Left forelimb (tissue), 1 donor: ENCODE measurements around the gene AFM.

Experiments
- DNase-seq: peaks from one replicate; pipeline ENCODE4 v3.0.0-alpha.2; 2018; ENCODE audit warnings: low spot score

The AFM gene

GRCh38 chr4:73450398-73451004 lies 31.0 kb upstream of the AFM start:
- no peak for DNase-seq

DNA sequence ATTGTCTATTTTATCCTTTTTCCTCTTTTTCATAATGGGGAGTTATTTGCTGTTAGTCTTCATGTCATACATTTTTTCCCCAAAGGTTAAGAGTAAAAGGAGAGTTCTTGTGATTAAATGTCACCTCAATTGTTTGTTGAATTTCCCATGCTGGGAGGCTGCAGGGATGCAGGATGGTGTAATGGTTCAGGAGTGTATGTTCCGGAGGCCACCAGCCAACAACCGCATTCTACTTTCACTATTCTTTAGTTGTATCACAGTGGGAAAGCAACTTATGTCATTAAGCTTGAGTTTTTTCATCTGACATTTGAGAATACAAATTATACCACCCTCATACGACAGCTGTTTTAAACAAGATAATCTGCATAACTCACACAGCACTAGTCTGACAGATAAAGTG lies 30.1 kb upstream of the AFM start:
- no peak for DNase-seq

DNA sequence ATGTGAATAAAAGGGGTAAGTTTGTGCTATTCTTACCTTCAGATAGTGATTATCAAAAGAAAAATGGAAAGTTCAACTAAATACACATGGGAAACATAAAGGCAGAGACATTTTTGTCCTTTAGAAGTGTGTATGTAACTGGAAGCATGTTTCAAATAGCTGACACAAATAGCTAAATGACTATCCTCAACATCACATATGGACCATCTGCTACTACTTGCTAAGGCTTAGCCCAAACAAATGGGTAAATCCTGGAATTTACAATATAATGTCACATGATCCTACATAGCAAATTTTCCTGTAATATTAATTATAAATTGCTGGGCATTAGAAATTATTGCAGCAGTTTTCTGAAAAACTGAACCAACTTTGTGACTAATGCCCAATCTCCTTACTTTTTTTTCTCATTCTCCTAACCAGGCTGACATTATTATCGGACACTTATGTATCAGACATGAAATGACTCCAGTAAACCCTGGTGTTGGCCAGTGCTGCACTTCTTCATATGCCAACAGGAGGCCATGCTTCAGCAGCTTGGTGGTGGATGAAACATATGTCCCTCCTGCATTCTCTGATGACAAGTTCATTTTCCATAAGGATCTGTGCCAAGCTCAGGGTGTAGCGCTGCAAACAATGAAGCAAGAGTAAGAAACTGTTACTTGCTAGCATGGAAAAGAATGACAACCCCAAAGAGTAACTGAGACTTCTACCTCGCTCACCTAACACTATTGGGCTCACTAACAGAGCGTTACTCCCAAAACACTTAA lies 29.4 kb upstream of the AFM start:
- no peak for DNase-seq

GRCh38 chr4:73452953-73453700 lies 28.4 kb upstream of the AFM start:
- no peak for DNase-seq

DNA sequence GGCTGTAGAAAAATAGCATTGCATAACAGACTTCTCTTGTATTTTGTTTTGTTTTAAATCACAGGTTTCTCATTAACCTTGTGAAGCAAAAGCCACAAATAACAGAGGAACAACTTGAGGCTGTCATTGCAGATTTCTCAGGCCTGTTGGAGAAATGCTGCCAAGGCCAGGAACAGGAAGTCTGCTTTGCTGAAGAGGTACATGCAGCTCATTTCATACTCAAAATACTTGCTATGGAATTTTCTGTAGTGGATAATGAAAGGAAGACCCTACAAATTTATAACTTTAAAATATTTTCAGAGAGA lies 27.9 kb upstream of the AFM start:
- no peak for DNase-seq

DNA sequence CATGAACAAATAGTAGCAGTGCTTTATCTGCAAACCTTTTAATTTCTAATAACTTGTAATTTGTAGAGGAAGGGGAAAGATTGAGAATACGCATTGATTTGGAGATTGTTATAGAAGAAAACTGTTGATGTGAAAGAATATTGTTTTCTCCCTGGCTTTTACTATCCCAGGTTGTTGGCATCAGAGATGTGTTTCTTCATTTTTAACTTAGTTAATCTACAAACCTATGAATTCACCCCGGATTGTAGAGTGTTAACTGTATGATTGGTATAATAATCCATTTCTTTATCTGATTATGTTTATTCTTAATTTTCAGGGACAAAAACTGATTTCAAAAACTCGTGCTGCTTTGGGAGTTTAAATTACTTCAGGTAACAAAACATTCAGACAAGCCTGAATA lies 26.6 kb upstream of the AFM start:
- DNase-seq = no peak

- DNase-seq = no peak
These were observed 25.1 kb upstream of the AFM start for GRCh38 chr4:73456177-73457022.

GRCh38 chr4:73458184-73459047 lies 23.1 kb upstream of the AFM start:
- no peak for DNase-seq

- no peak for DNase-seq
These were observed 22.5 kb upstream of the AFM start for GRCh38 chr4:73459048-73459421.

DNA sequence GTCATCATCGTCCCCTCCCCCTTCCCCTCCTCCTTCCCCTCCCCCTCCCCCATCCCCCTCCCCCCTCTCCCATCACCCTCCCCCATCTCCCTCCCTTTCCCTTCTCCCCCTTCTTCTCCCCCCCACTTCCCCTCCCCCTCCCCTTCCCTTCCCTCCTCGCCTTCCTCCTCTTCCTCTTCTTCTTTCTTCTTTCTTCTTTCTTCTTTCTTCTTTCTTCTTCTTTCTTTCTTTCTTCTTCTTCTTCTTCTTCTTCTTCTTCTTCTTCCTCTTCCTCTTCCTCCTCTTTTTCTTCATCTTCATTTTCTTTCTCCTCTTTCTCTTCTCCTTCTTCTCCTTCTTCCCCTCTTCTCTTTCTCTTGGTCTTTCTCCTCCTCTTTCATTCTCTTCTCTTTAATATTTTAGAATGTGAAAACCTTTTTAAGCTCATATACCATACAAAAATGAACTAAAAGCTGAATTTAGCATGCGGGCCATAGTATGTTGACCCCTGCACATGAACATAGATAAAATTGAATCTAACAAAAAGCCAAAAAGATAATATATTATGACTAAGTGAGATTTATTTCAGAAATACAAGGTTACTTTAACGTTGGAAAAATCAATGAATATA lies 20.5 kb upstream of the AFM start:
- DNase-seq = no peak

DNA sequence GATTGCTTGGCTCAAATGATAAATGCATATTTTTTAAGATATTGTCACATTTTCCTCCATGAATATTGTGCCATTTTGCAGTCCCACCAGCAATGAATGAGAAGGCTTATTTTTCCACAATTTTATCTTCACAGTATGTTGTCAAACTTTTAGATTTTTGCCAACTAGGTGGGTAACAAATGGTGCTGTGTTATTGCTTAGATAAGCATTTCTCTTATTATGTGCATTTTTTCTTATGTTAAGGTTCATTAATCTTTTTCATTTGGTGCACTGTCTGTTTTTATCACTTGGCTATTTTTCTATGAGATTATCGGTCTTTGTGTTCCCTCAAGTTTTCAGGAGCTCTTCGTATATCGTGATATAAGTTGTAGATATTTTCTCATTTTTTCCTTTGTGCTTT lies 13.4 kb upstream of the AFM start:
- no peak for DNase-seq

- DNase-seq = no peak
These were observed 10.8 kb upstream of the AFM start for GRCh38 chr4:73470728-73471127.

- no peak for DNase-seq
These were observed 4.4 kb upstream of the AFM start for GRCh38 chr4:73477176-73477575.

DNA sequence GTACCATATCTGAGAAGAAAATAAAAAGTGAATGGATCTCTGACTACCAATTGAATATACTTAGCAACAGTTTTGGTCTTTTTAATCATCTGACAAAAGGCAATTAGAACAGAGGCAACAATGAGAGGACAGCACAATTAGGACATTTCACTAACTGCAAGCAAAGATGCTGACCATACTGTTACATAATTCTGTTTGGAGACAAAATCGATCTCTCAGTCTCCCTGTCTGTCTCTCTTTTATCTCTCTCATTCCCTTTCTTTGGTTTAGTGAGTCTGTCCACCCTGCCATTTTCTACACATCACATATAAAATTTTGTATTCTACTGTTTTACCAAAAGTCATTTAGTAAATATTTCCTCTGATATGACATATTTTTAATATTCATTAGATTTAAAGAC lies 2.2 kb upstream of the AFM start:
- DNase-seq = no peak

GRCh38 chr4:73485085-73485484 lies 3.5 kb downstream of the AFM start:
- no peak for DNase-seq

- DNase-seq = no peak
These were observed 4.1 kb downstream of the AFM start for GRCh38 chr4:73485596-73485995.

DNA sequence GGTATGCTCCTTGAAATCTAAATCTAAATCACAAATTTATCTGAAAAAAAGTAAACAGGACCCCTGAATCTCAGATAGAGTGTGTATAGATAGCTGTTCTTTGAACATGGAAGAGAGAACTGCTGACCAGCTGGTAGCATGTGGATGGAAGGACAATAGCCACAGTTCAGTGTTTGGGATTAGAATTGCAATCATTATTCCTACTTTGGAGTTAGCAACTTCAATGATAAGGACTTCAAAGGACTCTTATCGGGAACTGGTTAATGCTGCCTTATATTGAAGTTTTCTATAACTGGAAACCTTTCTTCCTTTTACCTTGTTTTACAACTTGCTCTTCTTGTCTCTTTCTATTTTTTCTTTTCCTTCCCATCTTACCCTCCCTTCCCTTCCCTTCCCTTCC lies 5.0 kb downstream of the AFM start:
- DNase-seq = no peak

DNA sequence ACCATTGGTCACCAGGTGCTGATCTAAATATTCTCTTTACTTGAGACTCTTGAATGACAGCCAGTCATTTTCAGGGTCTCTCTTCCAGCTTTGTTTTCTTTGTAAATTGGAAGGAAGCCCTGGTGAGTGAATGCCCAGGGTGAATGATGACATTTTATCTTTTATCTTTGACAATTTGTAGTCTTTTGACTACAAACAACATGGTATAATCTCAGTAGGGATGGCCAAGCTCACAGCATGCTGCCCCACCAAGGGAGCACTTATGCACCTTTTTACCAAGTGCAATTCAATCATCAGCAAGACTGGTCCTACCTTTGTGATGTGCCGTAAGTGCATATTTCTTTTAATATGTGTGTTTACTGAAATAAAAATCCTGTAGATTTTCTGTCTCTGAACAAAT lies 5.7 kb downstream of the AFM start:
- DNase-seq = no peak

DNA sequence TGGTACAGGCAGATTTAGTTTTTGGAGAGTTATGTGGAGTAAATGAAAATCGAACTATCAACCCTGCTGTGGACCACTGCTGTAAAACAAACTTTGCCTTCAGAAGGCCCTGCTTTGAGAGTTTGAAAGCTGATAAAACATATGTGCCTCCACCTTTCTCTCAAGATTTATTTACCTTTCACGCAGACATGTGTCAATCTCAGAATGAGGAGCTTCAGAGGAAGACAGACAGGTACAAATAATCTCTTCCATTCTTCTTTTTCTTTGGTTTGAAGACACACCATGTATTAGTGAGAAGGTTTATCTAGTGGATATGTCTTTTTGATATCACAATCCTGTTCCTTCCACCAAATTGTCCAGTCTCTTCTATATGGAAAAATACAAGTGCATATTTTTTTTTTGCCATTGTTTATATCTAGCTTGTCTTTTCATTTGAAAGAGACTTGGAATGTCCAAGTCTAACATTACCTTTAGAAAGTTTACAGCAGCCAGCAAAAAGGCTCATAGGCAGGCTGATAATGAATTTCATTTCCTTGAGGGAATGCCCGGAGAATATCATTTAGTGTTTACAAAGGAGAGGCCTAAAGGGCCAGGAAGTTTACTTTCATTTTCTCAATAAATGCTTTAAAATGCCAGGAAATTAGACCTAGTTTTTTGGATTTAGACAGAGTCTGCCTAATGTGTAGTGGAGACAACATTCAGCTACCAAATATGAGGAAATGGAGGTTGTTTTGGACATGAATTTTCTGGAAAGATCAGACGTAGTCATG lies 18.6 kb downstream of the AFM start:
- no peak for DNase-seq

DNA sequence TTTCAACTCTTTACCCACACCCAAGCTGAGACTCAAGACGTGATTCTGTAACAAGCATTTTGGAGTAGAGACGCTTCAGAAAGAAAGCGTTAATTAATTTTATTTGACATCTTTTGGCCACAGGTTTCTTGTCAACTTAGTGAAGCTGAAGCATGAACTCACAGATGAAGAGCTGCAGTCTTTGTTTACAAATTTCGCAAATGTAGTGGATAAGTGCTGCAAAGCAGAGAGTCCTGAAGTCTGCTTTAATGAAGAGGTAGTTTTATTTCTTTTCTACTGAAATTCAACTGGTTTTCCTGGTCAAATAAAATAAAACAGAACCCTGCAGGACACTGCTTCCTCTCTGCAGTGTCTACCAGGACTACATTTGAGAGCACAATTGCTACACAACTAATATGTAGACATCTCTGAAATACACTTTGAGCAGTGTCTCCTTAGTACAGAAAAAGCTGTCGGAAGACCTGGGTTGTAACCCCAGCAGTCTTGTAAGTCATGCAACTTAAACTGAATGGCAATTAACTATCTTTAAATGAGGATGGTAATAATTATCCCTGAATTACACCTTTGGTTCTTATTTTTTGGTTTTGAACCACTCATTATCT lies 20.2 kb downstream of the AFM start:
- DNase-seq = no peak
